Type B pancreatic cell (in vitro differentiated cells): ENCODE measurements around the gene CARD8. TPM values are rescaled to one million over a fixed set of nuclear protein-coding genes. Genes with fewer than 3 reads are reported as not detected.

ENCODE experiments used
- DNase-seq: peaks from one replicate; pipeline ENCODE4 v3.0.0; 2021; ENCODE audit warnings: mixed read lengths; ENCODE audit not compliant: unreplicated experiment; ENCODE audit errors: extremely low spot score
- H3K27ac Mint-ChIP-seq: 2 replicates; pipeline ENCODE4 v1.8.0; 2021; ENCODE audit warnings: mild to moderate bottlenecking, mixed read lengths
- H3K27me3 Mint-ChIP-seq: 2 replicates; pipeline ENCODE4 v1.8.0; 2021; ENCODE audit warnings: mixed read lengths
- H3K36me3 Mint-ChIP-seq: 2 replicates; pipeline ENCODE4 v1.8.0; 2021; ENCODE audit warnings: mixed read lengths
- H3K4me1 Mint-ChIP-seq: one replicate; pipeline ENCODE4 v1.8.0; 2021; ENCODE audit warnings: mixed read lengths; ENCODE audit not compliant: unreplicated experiment
- H3K4me3 Mint-ChIP-seq: 2 replicates; pipeline ENCODE4 v1.8.0; 2021; ENCODE audit warnings: mild to moderate bottlenecking, mixed read lengths
- H3K9me3 Mint-ChIP-seq: 2 replicates; pipeline ENCODE4 v1.8.0; 2021; ENCODE audit warnings: mixed read lengths
- CTCF ChIP-seq: fragments of 200-600 bp; sonication (generic); conservative IDR thresholded peaks from 2 replicates; pipeline ENCODE4 v1.5.0; 2021; ENCODE audit warnings: antibody characterized with exemption, mild to moderate bottlenecking
- total RNA-seq: library from RNA; stranded (reverse); gene quantifications from 2 replicates; pipeline ENCODE4 v1.2.1, GENCODE V29; 2021; ENCODE audit warnings: low replicate concordance

Gene CARD8
- total RNA-seq, 1 donor from 2014 or later = 50.4 TPM

GRCh38 chr19:48183356-48183755 lies 72.4 kb downstream of the CARD8 start:
- no peaks in the 10 kb centered on the region for H3K4me1 Mint-ChIP-seq
- H3K4me3 Mint-ChIP-seq = no peak overlapping the region
- peaks cover 29% of the 10 kb centered on the region for H3K36me3 Mint-ChIP-seq
- H3K9me3 Mint-ChIP-seq = peaks cover 8% of the 10 kb centered on the region
- H3K27ac Mint-ChIP-seq = no peak overlapping the region
- no peak for DNase-seq
- no peak for TF ChIP-seq CTCF
- H3K27me3 Mint-ChIP-seq = no peaks in the 10 kb centered on the region

- H3K9me3 Mint-ChIP-seq = peaks cover 8% of the 10 kb centered on the region
- no peak for DNase-seq
- H3K4me3 Mint-ChIP-seq = no peak overlapping the region
- H3K36me3 Mint-ChIP-seq = peaks cover 24% of the 10 kb centered on the region
- H3K4me1 Mint-ChIP-seq = no peaks in the 10 kb centered on the region
- peak; percentile 23 for TF ChIP-seq CTCF
- no peak overlapping the region for H3K27ac Mint-ChIP-seq
- H3K27me3 Mint-ChIP-seq = no peaks in the 10 kb centered on the region
Measured at GRCh38 chr19:48182434-48182833, 73.3 kb downstream of the CARD8 start.

GRCh38 chr19:48181505-48181904 lies 74.2 kb downstream of the CARD8 start:
- TF ChIP-seq CTCF = no peak
- H3K36me3 Mint-ChIP-seq = peaks cover 29% of the 10 kb centered on the region
- no peaks in the 10 kb centered on the region for H3K27me3 Mint-ChIP-seq
- DNase-seq = no peak
- H3K9me3 Mint-ChIP-seq = peaks cover 8% of the 10 kb centered on the region
- no peak overlapping the region for H3K27ac Mint-ChIP-seq
- H3K4me1 Mint-ChIP-seq = no peaks in the 10 kb centered on the region
- no peak overlapping the region for H3K4me3 Mint-ChIP-seq

GRCh38 chr19:48176226-48176625 lies 79.5 kb downstream of the CARD8 start:
- TF ChIP-seq CTCF = no peak
- DNase-seq = no peak
- Mint-ChIP-seq H3K27ac (no peak overlapping the region), H3K9me3 (peaks cover 2% of the 10 kb centered on the region), H3K36me3 (peaks cover 30% of the 10 kb centered on the region), H3K27me3 (no peaks in the 10 kb centered on the region), H3K4me3 (no peak overlapping the region), H3K4me1 (peaks cover 3% of the 10 kb centered on the region)

GRCh38 chr19:48175578-48175977 lies 80.1 kb downstream of the CARD8 start:
- no peak for TF ChIP-seq CTCF
- Mint-ChIP-seq H3K4me1 (peaks cover 8% of the 10 kb centered on the region), H3K4me3 (no peak overlapping the region), H3K9me3 (no peaks in the 10 kb centered on the region), H3K27ac (no peak overlapping the region), H3K36me3 (peaks cover 27% of the 10 kb centered on the region), H3K27me3 (no peaks in the 10 kb centered on the region)
- DNase-seq = no peak

- peaks cover 8% of the 10 kb centered on the region for H3K4me1 Mint-ChIP-seq
- H3K36me3 Mint-ChIP-seq = peaks cover 22% of the 10 kb centered on the region
- no peak for TF ChIP-seq CTCF
- H3K4me3 Mint-ChIP-seq = no peak overlapping the region
- no peaks in the 10 kb centered on the region for H3K9me3 Mint-ChIP-seq
- H3K27me3 Mint-ChIP-seq = no peaks in the 10 kb centered on the region
- DNase-seq = no peak
- no peak overlapping the region for H3K27ac Mint-ChIP-seq
Measured at GRCh38 chr19:48174445-48175030, 81.2 kb downstream of the CARD8 start.
